ENCODE results near the gene IGSF6. TPM values are rescaled to one million over a fixed set of nuclear protein-coding genes. Genes with fewer than 3 reads are reported as not detected.
A peak's percentile ranks its signal among the peaks of the same experiment; 100 is the strongest.

Gene IGSF6
- total RNA-seq, 1 experiment from 2014 or later, result 0.36 TPM

GRCh38 chr16:21598206-21598605 lies 54.2 kb downstream of the IGSF6 start:
- peak overlapping the region; percentile 91; the same call in 1 of the 2 replicates for H3K9ac ChIP-seq (ENCODE audit: low read length)
- H3K9me3 ChIP-seq (ENCODE audit: low read length), result no peaks in the 10 kb centered on the region
- ATAC-seq, result no peak
- CTCF ChIA-PET, result no interaction called here
- intact Hi-C loops (cut with micrococcal nuclease), result no loop called here
- H3K4me1 ChIP-seq (ENCODE audit: insufficient read depth, low read length), result peaks cover 8% of the 10 kb centered on the region
- peak overlapping the region; percentile 99 for H3K4me2 ChIP-seq (ENCODE audit: low read length)
- no peak overlapping the region; the same call in 1 of the 2 replicates for H3K27ac ChIP-seq (ENCODE audit: low read length)
- H3K27me3 ChIP-seq (ENCODE audit: low read length), result no peaks in the 10 kb centered on the region
- H3F3A ChIP-seq (ENCODE audit: low read length, unreplicated experiment), result no peaks in the 10 kb centered on the region
- POLR2A ChIA-PET (ENCODE audit: unreplicated experiment), result no interaction called here
- no peaks in the 10 kb centered on the region for H3K9me2 ChIP-seq (replicated peaks; ENCODE audit: low read length)
- no TSS peak for BruUV-seq (replicated peaks)
- H4K20me1 ChIP-seq (ENCODE audit: low read length), result peaks cover 11% of the 10 kb centered on the region
- H3K79me2 ChIP-seq (ENCODE audit: low read length), result peaks cover 34% of the 10 kb centered on the region
- no peak for DNase-seq
- peak overlapping the region; percentile 94 for H3K4me3 ChIP-seq (ENCODE audit: low read length)
- H2AFZ ChIP-seq (ENCODE audit: low read length), result peak overlapping the region; percentile 97
- no peaks in the 10 kb centered on the region for H3K36me3 ChIP-seq (ENCODE audit: low read depth, low read length)
- TF ChIP-seq, protein P1, sequence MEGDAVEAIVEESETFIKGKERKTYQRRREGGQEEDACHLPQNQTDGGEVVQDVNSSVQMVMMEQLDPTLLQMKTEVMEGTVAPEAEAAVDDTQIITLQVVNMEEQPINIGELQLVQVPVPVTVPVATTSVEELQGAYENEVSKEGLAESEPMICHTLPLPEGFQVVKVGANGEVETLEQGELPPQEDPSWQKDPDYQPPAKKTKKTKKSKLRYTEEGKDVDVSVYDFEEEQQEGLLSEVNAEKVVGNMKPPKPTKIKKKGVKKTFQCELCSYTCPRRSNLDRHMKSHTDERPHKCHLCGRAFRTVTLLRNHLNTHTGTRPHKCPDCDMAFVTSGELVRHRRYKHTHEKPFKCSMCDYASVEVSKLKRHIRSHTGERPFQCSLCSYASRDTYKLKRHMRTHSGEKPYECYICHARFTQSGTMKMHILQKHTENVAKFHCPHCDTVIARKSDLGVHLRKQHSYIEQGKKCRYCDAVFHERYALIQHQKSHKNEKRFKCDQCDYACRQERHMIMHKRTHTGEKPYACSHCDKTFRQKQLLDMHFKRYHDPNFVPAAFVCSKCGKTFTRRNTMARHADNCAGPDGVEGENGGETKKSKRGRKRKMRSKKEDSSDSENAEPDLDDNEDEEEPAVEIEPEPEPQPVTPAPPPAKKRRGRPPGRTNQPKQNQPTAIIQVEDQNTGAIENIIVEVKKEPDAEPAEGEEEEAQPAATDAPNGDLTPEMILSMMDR (conservative IDR thresholded peaks at IDR 0.05; ENCODE audit: low read depth, low read length), result no peak
- TF ChIP-seq EZH2phosphoT487 (IDR thresholded peaks at IDR 0.05; ENCODE audit: borderline replicate concordance, low read length), result no peak
- TF ChIP-seq EZH2 (IDR thresholded peaks at IDR 0.05; ENCODE audit: low read length, unreplicated experiment), result no peak

DNA sequence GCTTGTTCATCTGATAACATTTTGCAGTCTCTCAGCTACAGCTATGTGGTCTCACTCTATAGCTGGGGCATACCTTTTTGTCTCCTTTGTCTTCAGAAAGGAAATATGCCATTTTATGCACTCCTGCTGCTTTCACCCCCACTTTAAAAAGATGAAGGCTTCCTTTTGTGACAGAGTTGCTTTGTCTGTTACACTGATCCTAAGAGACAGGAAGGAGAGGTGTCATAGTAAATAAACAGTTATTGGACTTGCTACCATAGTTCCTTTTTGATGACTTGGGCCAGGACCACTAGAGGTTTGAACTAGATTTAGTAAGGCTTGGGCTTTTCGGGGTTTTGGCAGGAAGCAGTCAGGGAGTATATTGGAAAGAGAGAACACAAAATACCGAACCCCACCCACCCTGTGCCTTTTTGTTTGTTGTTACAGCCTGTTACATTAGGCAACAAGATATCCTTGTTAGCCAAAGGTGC lies 54.8 kb downstream of the IGSF6 start:
- H3K27ac ChIP-seq (ENCODE audit: low read length), result no peak overlapping the region
- H3K36me3 ChIP-seq (ENCODE audit: low read depth, low read length), result no peaks in the 10 kb centered on the region
- H3K9me3 ChIP-seq (ENCODE audit: low read length), result no peaks in the 10 kb centered on the region
- intact Hi-C loops (cut with micrococcal nuclease), result no loop called here
- DNase-seq (no peak), ATAC-seq (no peak)
- H3K4me3 ChIP-seq (ENCODE audit: low read length), result no peak overlapping the region
- no TSS peak for BruUV-seq (replicated peaks)
- CTCF ChIA-PET, result no interaction called here
- H3F3A ChIP-seq (ENCODE audit: low read length, unreplicated experiment), result no peaks in the 10 kb centered on the region
- peaks cover 11% of the 10 kb centered on the region for H4K20me1 ChIP-seq (ENCODE audit: low read length)
- TF ChIP-seq EZH2 (IDR thresholded peaks at IDR 0.05; ENCODE audit: low read length, unreplicated experiment) (no peak), EZH2phosphoT487 (IDR thresholded peaks at IDR 0.05; ENCODE audit: borderline replicate concordance, low read length) (no peak)
- TF ChIP-seq, protein P1 (conservative IDR thresholded peaks at IDR 0.05; ENCODE audit: low read depth, low read length), result no peak
- H3K9ac ChIP-seq (ENCODE audit: low read length), result no peak overlapping the region
- H3K79me2 ChIP-seq (ENCODE audit: low read length), result peaks cover 28% of the 10 kb centered on the region
- POLR2A ChIA-PET (ENCODE audit: unreplicated experiment), result no interaction called here
- no peaks in the 10 kb centered on the region for H3K9me2 ChIP-seq (replicated peaks; ENCODE audit: low read length)
- H3K27me3 ChIP-seq (ENCODE audit: low read length), result no peaks in the 10 kb centered on the region
- H3K4me2 ChIP-seq (ENCODE audit: low read length), result no peak overlapping the region
- H2AFZ ChIP-seq (ENCODE audit: low read length), result no peak overlapping the region
- peaks cover 8% of the 10 kb centered on the region for H3K4me1 ChIP-seq (ENCODE audit: insufficient read depth, low read length)

GRCh38 chr16:21593530-21594289 lies 58.7 kb downstream of the IGSF6 start:
- no peak overlapping the region for H3K4me3 ChIP-seq (ENCODE audit: low read length)
- no peak for ATAC-seq
- H2AFZ ChIP-seq (ENCODE audit: low read length), result no peak overlapping the region
- H3K9me3 ChIP-seq (ENCODE audit: low read length), result no peaks in the 10 kb centered on the region
- ChIA-PET POLR2A (ENCODE audit: unreplicated experiment) (interaction anchor here (0.5 kb wide), 1 partner anchor 9 kb away, joined by 5 read pairs; no protein-coding TSS in a partner anchor), CTCF (no interaction called here)
- no peaks in the 10 kb centered on the region for H3K79me2 ChIP-seq (ENCODE audit: low read length)
- DNase-seq, result no peak
- no peaks in the 10 kb centered on the region for H3K36me3 ChIP-seq (ENCODE audit: low read depth, low read length)
- peaks cover 32% of the 10 kb centered on the region for H3K4me1 ChIP-seq (ENCODE audit: insufficient read depth, low read length)
- no peaks in the 10 kb centered on the region for H3K27me3 ChIP-seq (ENCODE audit: low read length)
- no peak overlapping the region for H3K4me2 ChIP-seq (ENCODE audit: low read length)
- no peaks in the 10 kb centered on the region for H4K20me1 ChIP-seq (ENCODE audit: low read length)
- no peak for TF ChIP-seq EZH2 (IDR thresholded peaks at IDR 0.05; ENCODE audit: low read length, unreplicated experiment)
- TF ChIP-seq, protein P1 (conservative IDR thresholded peaks at IDR 0.05; ENCODE audit: low read depth, low read length), result no peak
- no peak for TF ChIP-seq EZH2phosphoT487 (IDR thresholded peaks at IDR 0.05; ENCODE audit: borderline replicate concordance, low read length)
- H3K9ac ChIP-seq (ENCODE audit: low read length), result no peak overlapping the region
- BruUV-seq (replicated peaks), result no TSS peak
- intact Hi-C loops (cut with micrococcal nuclease), result no loop called here
- peaks cover 5% of the 10 kb centered on the region for H3F3A ChIP-seq (ENCODE audit: low read length, unreplicated experiment)
- no peak overlapping the region for H3K27ac ChIP-seq (ENCODE audit: low read length)
- no peaks in the 10 kb centered on the region for H3K9me2 ChIP-seq (replicated peaks; ENCODE audit: low read length)
